IMR-90 (cell line): ENCODE measurements around the gene PSMA2. TPM values are rescaled to one million over a fixed set of nuclear protein-coding genes. Genes with fewer than 3 reads are reported as not detected.

Experiments
- ATAC-seq: fragments of 200-7000 bp; cut with Tn5 transposase; 2 replicates; pipeline ENCODE4 v1.9.1; 2020; ENCODE audit warnings: low read depth, mild to moderate bottlenecking, moderate library complexity
- BruUV-seq: library from RNA; stranded (reverse); fragments of 400-500 nt; replicated peaks from 2 replicates; lab custom pipeline; 2021; lab: Mats Ljungman, UMichigan
- CTCF ChIA-PET: fragments of 300-600 bp; formaldehyde crosslinking; extraction: SDS; loops from one replicate; lab custom pipeline; 2021; ENCODE audit warnings: antibody characterized with exemption; lab: Yijun Ruan, JAX
- POLR2A ChIA-PET: fragments of 300-600 bp; sonication (Branson Sonifier 250); formaldehyde crosslinking; loops from one replicate; lab custom pipeline; 2022; ENCODE audit warnings: antibody characterized with exemption; ENCODE audit not compliant: unreplicated experiment; lab: Charles Lee
- DNase-seq: peaks from one replicate; pipeline ENCODE4 v3.0.0; 2013
- H2AFZ ChIP-seq: replicated peaks from 2 replicates; pipeline ENCODE3; 2013; ENCODE audit warnings: low read length, mild to moderate bottlenecking; ENCODE audit not compliant: poor library complexity
- H2AK5ac ChIP-seq: 2 replicates; pipeline ENCODE4 v1.6.1; 2013; ENCODE audit warnings: low read depth, low read length, inconsistent platforms
- H2AK9ac ChIP-seq: replicated peaks from 2 replicates; pipeline ENCODE3; 2013; ENCODE audit warnings: mild to moderate bottlenecking, low read depth, low read length, moderate library complexity; ENCODE audit not compliant: poor library complexity
- H2BK120ac ChIP-seq: 2 replicates; pipeline ENCODE4 v1.6.1; 2013; ENCODE audit warnings: low read depth, low read length, inconsistent platforms
- H2BK15ac ChIP-seq: 3 replicates; pipeline ENCODE4 v1.6.1; 2013; ENCODE audit warnings: low read depth, low read length, inconsistent platforms
- H2BK20ac ChIP-seq: 2 replicates; pipeline ENCODE4 v1.6.1; 2013; ENCODE audit warnings: low read depth, mild to moderate bottlenecking, inconsistent platforms, low read length, moderate library complexity
- H2BK5ac ChIP-seq: 2 replicates; pipeline ENCODE4 v1.6.1; 2013; ENCODE audit warnings: mild to moderate bottlenecking, low read depth, low read length, inconsistent platforms; ENCODE audit not compliant: poor library complexity, severe bottlenecking
- H3K14ac ChIP-seq: replicated peaks from 2 replicates; pipeline ENCODE4 v1.6.1; 2013; ENCODE audit warnings: low read depth, low read length, inconsistent platforms
- H3K18ac ChIP-seq: 2 replicates; pipeline ENCODE4 v1.6.1; 2013; ENCODE audit warnings: low read depth, low read length, control low read depth
- H3K23ac ChIP-seq: 2 replicates; pipeline ENCODE4 v1.6.1; 2013; ENCODE audit warnings: low read depth, low read length, inconsistent platforms
- H3K27ac ChIP-seq: 2 replicates; pipeline ENCODE4 v1.5.1; 2013; ENCODE audit warnings: mild to moderate bottlenecking, control low read depth, low read length; ENCODE audit not compliant: insufficient read depth
- H3K27me3 ChIP-seq: 2 replicates; pipeline ENCODE4 v1.6.1; 2013; ENCODE audit warnings: low read length; ENCODE audit not compliant: control insufficient read depth, insufficient read depth
- H3K36me3 ChIP-seq: 2 replicates; pipeline ENCODE4 v1.6.1; 2013; ENCODE audit warnings: low read length, mixed read lengths; ENCODE audit not compliant: control insufficient read depth, insufficient read depth
- H3K4ac ChIP-seq: 2 replicates; pipeline ENCODE4 v1.6.1; 2013; ENCODE audit warnings: low read depth, low read length, inconsistent platforms
- H3K4me1 ChIP-seq: 2 replicates; pipeline ENCODE4 v1.6.1; 2013; ENCODE audit warnings: low read length, mixed read lengths; ENCODE audit not compliant: control insufficient read depth, insufficient read depth
- H3K4me2 ChIP-seq: 2 replicates; pipeline ENCODE4 v1.6.1; 2013; ENCODE audit warnings: low read depth, mild to moderate bottlenecking, control low read depth, low read length, moderate library complexity
- H3K4me3 ChIP-seq: 2 replicates; pipeline ENCODE4 v1.5.1; 2013; ENCODE audit warnings: low read depth, mild to moderate bottlenecking, control low read depth, low read length, moderate library complexity; ENCODE audit not compliant: insufficient read depth
- H3K56ac ChIP-seq: 2 replicates; pipeline ENCODE4 v1.6.1; 2013; ENCODE audit warnings: low read length, inconsistent platforms; ENCODE audit not compliant: insufficient read depth; ENCODE audit errors: extremely low read depth
- H3K79me1 ChIP-seq, 2 experiments: 2 replicates each; pipeline ENCODE4 v1.6.1; 2013; ENCODE audit warnings: low read length in 2 of 2, inconsistent platforms in 1 of 2, low read depth in 1 of 2
- H3K9ac ChIP-seq: 2 replicates; pipeline ENCODE4 v1.6.1; 2013; ENCODE audit warnings: low read depth, low read length, control low read depth
- H3K9me1 ChIP-seq: 2 replicates; pipeline ENCODE4 v1.6.1; 2013; ENCODE audit warnings: low read length, inconsistent platforms; ENCODE audit not compliant: insufficient read depth
- H3K9me3 ChIP-seq: 2 replicates; pipeline ENCODE4 v1.6.1; 2013; ENCODE audit warnings: low read length; ENCODE audit not compliant: control insufficient read depth, insufficient read depth
- H4K20me1 ChIP-seq: 2 replicates; pipeline ENCODE4 v1.6.1; 2013; ENCODE audit warnings: low read length, inconsistent platforms; ENCODE audit not compliant: insufficient read depth
- H4K5ac ChIP-seq: 2 replicates; pipeline ENCODE4 v1.6.1; 2013; ENCODE audit warnings: mild to moderate bottlenecking, low read depth, low read length, control low read depth
- H4K8ac ChIP-seq, 2 experiments: 2 replicates each; pipeline ENCODE4 v1.6.1; 2013; ENCODE audit warnings: low read depth in 2 of 2, low read length in 2 of 2, control low read depth in 1 of 2, inconsistent platforms in 1 of 2
- H4K91ac ChIP-seq: 2 replicates; pipeline ENCODE4 v1.6.1; 2013; ENCODE audit warnings: low read depth, low read length, inconsistent platforms; ENCODE audit not compliant: insufficient read depth
- BHLHE40 ChIP-seq: fragments of 150-350 bp; IDR thresholded peaks from 2 replicates; pipeline ENCODE4 v1.6.1; 2016; ENCODE audit warnings: mild to moderate bottlenecking, low read depth, low read length
- CEBPB ChIP-seq: IDR thresholded peaks from 2 replicates; pipeline ENCODE4 v1.6.1; 2012; ENCODE audit warnings: low read depth, low read length, improper control_type of control experiment
- CHD1 ChIP-seq: IDR thresholded peaks from 2 replicates; pipeline ENCODE4 v1.6.1; 2012; ENCODE audit warnings: low read depth, low read length, improper control_type of control experiment
- FOS ChIP-seq: fragments of 150-350 bp; IDR thresholded peaks from 2 replicates; pipeline ENCODE4 v1.6.1; 2016; ENCODE audit warnings: low read depth, low read length
- MAFK ChIP-seq: IDR thresholded peaks from 2 replicates; pipeline ENCODE4 v1.6.1; 2012; ENCODE audit warnings: low read depth, low read length, improper control_type of control experiment
- MAZ ChIP-seq: IDR thresholded peaks from 2 replicates; pipeline ENCODE4 v1.6.1; 2012; ENCODE audit warnings: low read depth, mild to moderate bottlenecking, low read length, improper control_type of control experiment, moderate library complexity, borderline replicate concordance
- MXI1 ChIP-seq: IDR thresholded peaks from 2 replicates; pipeline ENCODE4 v1.6.1; 2012; ENCODE audit warnings: low read depth, mild to moderate bottlenecking, low read length, moderate library complexity, borderline replicate concordance
- POLR2A ChIP-seq: IDR thresholded peaks from 2 replicates; pipeline ENCODE4 v1.6.1; 2012; ENCODE audit warnings: mild to moderate bottlenecking, low read depth, low read length
- RAD21 ChIP-seq: IDR thresholded peaks from 2 replicates; pipeline ENCODE4 v1.6.1; 2012; ENCODE audit warnings: low read length, improper control_type of control experiment
- RCOR1 ChIP-seq: IDR thresholded peaks from 2 replicates; pipeline ENCODE4 v1.6.1; 2012; ENCODE audit warnings: mild to moderate bottlenecking, low read length, improper control_type of control experiment; ENCODE audit not compliant: insufficient replicate concordance
- RFX5 ChIP-seq: IDR thresholded peaks from 2 replicates; pipeline ENCODE4 v1.8.0; 2012; ENCODE audit warnings: low read depth, mild to moderate bottlenecking, low read length, moderate library complexity
- SMC3 ChIP-seq: fragments of 150-350 bp; IDR thresholded peaks from 2 replicates; pipeline ENCODE4 v1.6.1; 2016; ENCODE audit warnings: low read depth, mild to moderate bottlenecking, antibody characterized with exemption, low read length, moderate library complexity
- WGBS, 2 experiments: methylation state at CpG; one replicate each; pipeline versions ENCODE4 v1.1.5 to v1.1.7; 2013; ENCODE audit warnings: missing lambda C conversion rate in 2 of 2; ENCODE audit not compliant: insufficient read length in 1 of 2; ENCODE audit errors: extremely low coverage in 2 of 2; 5-methylcytosine and 5-hydroxymethylcytosine counted together
- dilution Hi-C: fragments of 300-500 bp; cut with HindIII; formaldehyde crosslinking; loops from one replicate; pipeline ENCODE4 v1.14.3; 2018; ENCODE audit warnings: low sequenced_read_pairs; ENCODE audit not compliant: unreplicated experiment
- in situ Hi-C: fragments of 300-500 bp; cut with MboI; formaldehyde crosslinking; loops from 3 replicates; pipeline ENCODE4 v1.14.3; 2019; ENCODE audit warnings: low sequenced_read_pairs, inconsistent platforms, mixed read lengths
- intact Hi-C: fragments of 100-400 bp; cut with micrococcal nuclease; formaldehyde crosslinking; loops from 2 replicates; pipeline ENCODE4 v1.10.0; 2022
- polyA plus RNA-seq, 3 experiments: library from polyadenylated mRNA; depleted of rRNA; stranded (reverse); fragments of >200 nt; gene quantifications; 2 replicates each; pipeline ENCODE4 v1.2.3, GENCODE V29; 2012; ENCODE audit warnings: low replicate concordance in 1 of 3
- total RNA-seq: library from RNA; depleted of rRNA; stranded (reverse); fragments of >200 nt; gene quantifications from 2 replicates; pipeline ENCODE4 v1.2.3, GENCODE V29; 2012
- TF ChIP-seq, protein P1 (sequence below): conservative IDR thresholded peaks from 2 replicates; pipeline ENCODE4 v1.5.1; 2012; ENCODE audit warnings: mild to moderate bottlenecking, low read depth, low read length, improper control_type of control experiment
- TF ChIP-seq, protein P2 (sequence below): fragments of 150-350 bp; IDR thresholded peaks from 2 replicates; pipeline ENCODE4 v1.6.1; 2017; ENCODE audit warnings: mild to moderate bottlenecking, antibody characterized with exemption, low read length, low read depth

PSMA2 gene
- total and polyA plus RNA-seq, 2 of the 4 experiments (the other 2 are of a cell fraction): 106 to 138 TPM

DNA sequence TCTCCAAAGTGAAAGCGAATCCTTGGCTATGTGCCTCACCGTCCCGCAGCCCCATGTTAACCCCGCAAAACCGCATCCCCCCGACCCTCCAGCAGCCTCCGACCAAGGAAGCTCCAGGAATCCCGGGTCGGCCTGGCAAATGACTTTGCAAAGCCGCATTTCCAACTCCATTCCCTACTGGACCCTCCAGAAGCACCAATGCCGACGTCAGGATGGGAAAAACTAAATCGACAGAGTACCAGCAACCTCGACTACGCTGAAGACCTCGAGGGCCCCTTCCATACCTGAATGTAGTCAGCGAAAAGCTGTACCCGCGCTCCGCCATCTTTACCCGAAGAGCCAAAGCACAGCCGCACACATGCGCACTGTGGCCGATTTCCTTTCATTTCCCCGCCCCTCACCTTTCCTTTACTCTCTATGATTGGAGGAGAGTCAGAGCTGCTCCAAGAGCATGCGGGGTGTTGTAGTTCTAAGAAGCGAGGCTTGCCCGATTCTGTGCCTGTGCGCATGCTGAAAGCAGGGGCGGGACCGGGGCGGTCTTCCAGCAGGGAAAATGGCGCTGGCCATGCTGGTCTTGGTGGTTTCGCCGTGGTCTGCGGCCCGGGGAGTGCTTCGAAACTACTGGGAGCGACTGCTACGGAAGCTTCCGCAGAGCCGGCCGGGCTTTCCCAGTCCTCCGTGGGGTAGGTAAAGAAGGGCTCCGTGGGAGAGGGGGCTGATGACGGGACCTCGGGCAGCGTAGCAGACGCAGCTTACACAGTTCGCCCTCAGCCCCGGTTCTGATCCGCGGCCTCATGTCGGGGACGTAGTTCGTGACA lies at the start of gene PSMA2, which contains the start of gene MRPL32 (continued):
- no peak for TF ChIP-seq RCOR1

DNA sequence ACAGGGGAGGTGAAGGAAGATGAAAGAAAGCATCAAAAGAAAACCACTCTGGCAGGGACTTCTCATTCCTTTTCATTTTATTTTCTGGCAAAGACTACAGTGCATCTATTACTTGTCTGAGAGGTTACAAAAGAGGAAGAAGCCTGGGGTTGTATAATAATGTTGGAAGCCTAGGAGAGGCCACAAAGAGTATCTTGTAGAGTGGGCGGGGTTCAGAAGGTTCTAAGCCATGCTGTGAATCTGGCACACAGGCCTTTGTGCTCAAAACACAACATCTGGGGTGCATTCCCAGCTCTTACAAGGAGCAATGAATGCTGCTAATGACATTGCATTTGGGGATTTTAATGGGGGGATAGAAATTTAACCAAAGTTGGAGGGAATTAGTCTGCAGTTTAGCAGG lies 49.6 kb upstream of the PSMA2 start:
- no peak for DNase-seq
- in situ Hi-C loops: no loop called here
- no peak for TF ChIP-seq POLR2A
- TF ChIP-seq RFX5: no peak
- TF ChIP-seq SMC3: no peak
- TF ChIP-seq MAFK: no peak
- TF ChIP-seq, protein P1, sequence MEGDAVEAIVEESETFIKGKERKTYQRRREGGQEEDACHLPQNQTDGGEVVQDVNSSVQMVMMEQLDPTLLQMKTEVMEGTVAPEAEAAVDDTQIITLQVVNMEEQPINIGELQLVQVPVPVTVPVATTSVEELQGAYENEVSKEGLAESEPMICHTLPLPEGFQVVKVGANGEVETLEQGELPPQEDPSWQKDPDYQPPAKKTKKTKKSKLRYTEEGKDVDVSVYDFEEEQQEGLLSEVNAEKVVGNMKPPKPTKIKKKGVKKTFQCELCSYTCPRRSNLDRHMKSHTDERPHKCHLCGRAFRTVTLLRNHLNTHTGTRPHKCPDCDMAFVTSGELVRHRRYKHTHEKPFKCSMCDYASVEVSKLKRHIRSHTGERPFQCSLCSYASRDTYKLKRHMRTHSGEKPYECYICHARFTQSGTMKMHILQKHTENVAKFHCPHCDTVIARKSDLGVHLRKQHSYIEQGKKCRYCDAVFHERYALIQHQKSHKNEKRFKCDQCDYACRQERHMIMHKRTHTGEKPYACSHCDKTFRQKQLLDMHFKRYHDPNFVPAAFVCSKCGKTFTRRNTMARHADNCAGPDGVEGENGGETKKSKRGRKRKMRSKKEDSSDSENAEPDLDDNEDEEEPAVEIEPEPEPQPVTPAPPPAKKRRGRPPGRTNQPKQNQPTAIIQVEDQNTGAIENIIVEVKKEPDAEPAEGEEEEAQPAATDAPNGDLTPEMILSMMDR: no peak
- no peak for TF ChIP-seq MAZ
- TF ChIP-seq MXI1: no peak
- no peak for TF ChIP-seq CEBPB
- no peak for TF ChIP-seq FOS
- TF ChIP-seq RCOR1: no peak
- TF ChIP-seq, protein P2, sequence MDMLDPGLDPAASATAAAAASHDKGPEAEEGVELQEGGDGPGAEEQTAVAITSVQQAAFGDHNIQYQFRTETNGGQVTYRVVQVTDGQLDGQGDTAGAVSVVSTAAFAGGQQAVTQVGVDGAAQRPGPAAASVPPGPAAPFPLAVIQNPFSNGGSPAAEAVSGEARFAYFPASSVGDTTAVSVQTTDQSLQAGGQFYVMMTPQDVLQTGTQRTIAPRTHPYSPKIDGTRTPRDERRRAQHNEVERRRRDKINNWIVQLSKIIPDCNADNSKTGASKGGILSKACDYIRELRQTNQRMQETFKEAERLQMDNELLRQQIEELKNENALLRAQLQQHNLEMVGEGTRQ: no peak
- no peak for TF ChIP-seq BHLHE40
- no peak for TF ChIP-seq RAD21
- no peak for TF ChIP-seq CHD1

More for the DNA sequence above, 49.6 kb upstream of the PSMA2 start:
- no peak overlapping the region for H3K56ac ChIP-seq
- H2BK5ac ChIP-seq: no peak overlapping the region
- no peak overlapping the region for H3K23ac ChIP-seq
- H3K9me1 ChIP-seq: no peaks in the 10 kb centered on the region
- dilution Hi-C loops (no loop called here), intact Hi-C loops (no loop called here)
- no peak overlapping the region for H2AK5ac ChIP-seq
- H2BK15ac ChIP-seq: no peak overlapping the region
- H4K5ac ChIP-seq: no peak overlapping the region
- H3K4me1 ChIP-seq: no peaks in the 10 kb centered on the region
- no peaks in the 10 kb centered on the region for H3K36me3 ChIP-seq
- no TSS peak for BruUV-seq
- no peak overlapping the region for H3K27ac ChIP-seq
- no peak overlapping the region for H2BK20ac ChIP-seq
- H3K9me3 ChIP-seq: no peaks in the 10 kb centered on the region
- no peak overlapping the region for H2AFZ ChIP-seq
- no peak overlapping the region for H2BK120ac ChIP-seq
- no peak for ATAC-seq
- H4K20me1 ChIP-seq: no peaks in the 10 kb centered on the region
- 50% methylated on average over 1 of the region's 1 CpG; no CpG with 5 or more reads in 1 of the 2 experiments for WGBS, 2 experiments
- no peak overlapping the region for H4K8ac ChIP-seq
- no peak overlapping the region for H3K18ac ChIP-seq
- no peak overlapping the region for H3K14ac ChIP-seq
- H3K79me1 ChIP-seq: no peaks in the 10 kb centered on the region
- ChIA-PET CTCF (no interaction called here), POLR2A (no interaction called here)
- H3K4me3 ChIP-seq: no peak overlapping the region
- H3K27me3 ChIP-seq: peaks cover 4% of the 10 kb centered on the region; the same call in 1 of the 2 replicates
- no peak overlapping the region for H3K4me2 ChIP-seq
- no peak overlapping the region for H3K9ac ChIP-seq
- H4K91ac ChIP-seq: no peak overlapping the region
- H2AK9ac ChIP-seq: no peak overlapping the region
- no peak overlapping the region for H3K4ac ChIP-seq
